ENCODE data around the gene DDX11.
"Not testable (repeated sequence)": the region's sequence is repeated elsewhere in the genome, so short reads cannot be mapped to it uniquely, and the experiment has no call there.

The DDX11 gene

GRCh38 chr12:31127209-31127848 lies 53.7 kb downstream of the DDX11 start:
- DNase-seq, result not testable (repeated sequence)

- not testable (repeated sequence) for DNase-seq
Observed at GRCh38 chr12:31136581-31136980, 62.9 kb downstream of the DDX11 start.

DNA sequence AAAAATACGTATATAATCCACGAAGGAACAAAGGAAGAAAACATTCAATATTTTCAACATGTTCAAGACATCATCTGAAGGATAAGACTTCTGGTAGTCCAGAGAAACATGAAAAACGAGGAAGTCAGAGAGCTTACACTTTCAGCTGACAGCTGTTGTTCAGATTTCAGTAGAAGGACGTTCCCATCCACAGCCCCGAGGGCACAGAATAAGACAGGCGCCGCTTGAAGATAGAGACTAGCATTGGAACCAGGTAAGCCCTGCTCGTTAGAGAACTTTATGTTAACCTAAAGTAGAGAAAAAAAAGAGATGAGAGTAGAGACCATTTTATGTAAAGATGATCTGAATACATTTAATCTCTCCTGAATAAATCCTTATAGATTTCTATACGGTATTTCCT lies 71.1 kb downstream of the DDX11 start:
- not testable (repeated sequence) for DNase-seq

GRCh38 chr12:31145296-31145695 lies 71.6 kb downstream of the DDX11 start:
- DNase-seq, result not testable (repeated sequence)

DNA sequence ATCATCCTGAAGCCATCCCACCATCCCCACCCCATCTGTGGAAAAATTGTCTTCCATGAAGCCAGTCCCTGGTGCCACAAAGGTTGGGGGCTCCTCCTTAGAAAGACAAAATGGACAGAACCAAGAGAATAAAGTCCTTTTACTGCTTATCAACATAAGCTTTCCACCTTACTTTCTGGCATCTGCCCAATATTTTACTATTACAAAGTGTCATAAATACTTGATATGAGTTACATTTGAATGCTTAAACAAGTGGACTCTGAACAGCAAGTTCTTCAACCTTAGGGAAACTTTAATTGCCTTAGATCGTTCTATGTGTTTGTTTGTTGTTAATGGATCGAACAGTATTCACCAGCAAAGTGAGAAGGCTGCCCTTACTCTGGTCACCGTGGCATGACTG lies 73.8 kb downstream of the DDX11 start:
- not testable (repeated sequence) for DNase-seq

DNA sequence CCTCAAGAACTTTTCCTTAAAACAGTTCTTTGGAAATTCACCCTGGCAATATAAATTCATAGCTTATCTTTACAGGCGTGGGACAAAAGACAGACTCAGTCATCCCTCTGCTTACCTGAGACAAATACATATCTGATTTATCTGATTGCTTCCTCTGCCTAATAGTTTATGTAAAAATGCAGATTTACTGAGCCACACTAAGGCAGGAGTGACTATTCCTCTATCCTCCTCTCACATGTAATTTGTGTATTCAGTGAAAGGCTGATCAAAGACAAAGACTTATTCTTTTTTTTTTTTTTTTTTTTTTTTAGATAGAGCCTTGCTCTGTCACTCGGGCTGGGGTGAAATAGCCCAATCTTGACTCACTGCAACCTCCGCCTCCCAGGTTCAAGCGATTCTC lies 77.1 kb downstream of the DDX11 start:
- DNase-seq, result not testable (repeated sequence)
